B cell (primary cell): Measurements from ENCODE around the gene SUCLG2. TPM values are rescaled to one million over a fixed set of nuclear protein-coding genes. Genes with fewer than 3 reads are reported as not detected.

Source experiments
- ATAC-seq: fragments of 200-7000 bp; cut with Tn5 transposase; one replicate; pipeline ENCODE4 v1.10.0; 2021; ENCODE audit warnings: low read depth, mild to moderate bottlenecking, moderate number of reproducible peaks, moderate library complexity
- CTCF ChIA-PET: fragments of 350-600 bp; sonication (Branson Sonifier 250); formaldehyde crosslinking; loops from one replicate; lab custom pipeline; 2021; ENCODE audit warnings: antibody characterized with exemption, inconsistent platforms; lab: Charles Lee
- POLR2A ChIA-PET: fragments of 350-600 bp; sonication (Branson Sonifier 250); formaldehyde crosslinking; loops from one replicate; lab custom pipeline; 2021; ENCODE audit warnings: antibody characterized with exemption; lab: Charles Lee
- DNase-seq: peaks from one replicate; pipeline ENCODE4 v3.0.0; 2013
- H2AFZ ChIP-seq: 2 replicates; pipeline ENCODE4 v1.6.1; 2012; ENCODE audit warnings: mild to moderate bottlenecking, low read depth, low read length; ENCODE audit not compliant: insufficient read depth, poor library complexity, severe bottlenecking
- H3K27ac ChIP-seq, 2 donors: 1 replicate in 1 of 2; 2 replicates in 1 of 2; pipeline ENCODE4 v1.5.1; 2012 to 2013; ENCODE audit warnings: low read length in 2 of 2, mild to moderate bottlenecking in 2 of 2, moderate library complexity in 1 of 2
- H3K27me3 ChIP-seq, 4 experiments: fragments of 200-600 bp in 1 of 4; sonication (generic) in 1 of 4; replicated peaks in 1 of 4; 1 replicate in 2 of 4; 2 replicates in 2 of 4; pipeline versions ENCODE4 v1.6.1 to v1.7.0; 2013 to 2016; ENCODE audit warnings: low read length in 3 of 4, mild to moderate bottlenecking in 2 of 4, mixed read lengths in 1 of 4, moderate library complexity in 1 of 4; ENCODE audit not compliant: insufficient read depth in 4 of 4, control insufficient read depth in 3 of 4; ENCODE audit errors: control extremely low read depth in 1 of 4
- H3K36me3 ChIP-seq, 2 experiments: replicated peaks in 1 of 2; 1 replicate in 1 of 2; 2 replicates in 1 of 2; pipeline versions ENCODE4 v1.6.1 to v1.7.1; 2013; ENCODE audit warnings: low read length in 1 of 2; ENCODE audit not compliant: insufficient read depth in 2 of 2, control insufficient read depth in 1 of 2; ENCODE audit errors: control extremely low read depth in 1 of 2, extremely low read depth in 1 of 2
- H3K4me1 ChIP-seq, 2 donors: fragments of 200-600 bp in 1 of 2; sonication (generic) in 1 of 2; 1 replicate in 1 of 2; 2 replicates in 1 of 2; pipeline versions ENCODE4 v1.5.1 to v1.6.1; 2013 to 2017; ENCODE audit warnings: low read length in 2 of 2; ENCODE audit not compliant: control insufficient read depth in 2 of 2, insufficient read depth in 2 of 2
- H3K4me2 ChIP-seq: replicated peaks from 2 replicates; pipeline ENCODE3; 2012; ENCODE audit warnings: mild to moderate bottlenecking, low read depth, low read length; ENCODE audit not compliant: poor library complexity, severe bottlenecking
- H3K4me3 ChIP-seq, 5 experiments: fragments of 200-600 bp in 1 of 5; sonication (generic) in 1 of 5; 1 replicate in 3 of 5; 2 replicates in 2 of 5; pipeline versions ENCODE4 v1.5.1 to v1.7.0; 2011 to 2016; ENCODE audit warnings: low read length in 4 of 5, mild to moderate bottlenecking in 4 of 5, low read depth in 2 of 5, control low read depth in 1 of 5, moderate library complexity in 1 of 5; ENCODE audit not compliant: insufficient read depth in 1 of 5; ENCODE audit errors: control extremely low read depth in 1 of 5, extremely low read depth in 1 of 5
- H3K79me2 ChIP-seq: fragments of 200-600 bp; sonication (generic); one replicate; pipeline ENCODE4 v1.6.0; 2016; ENCODE audit warnings: low read length; ENCODE audit not compliant: control insufficient read depth, insufficient read depth
- H3K9ac ChIP-seq: fragments of 200-600 bp; sonication (generic); 2 replicates; pipeline ENCODE4 v1.6.1; 2017; ENCODE audit warnings: mild to moderate bottlenecking, low read length, moderate library complexity
- H3K9me3 ChIP-seq, 3 donors: one replicate each; pipeline versions ENCODE4 v1.6.1 to v1.7.1; 2013; ENCODE audit warnings: low read length in 2 of 3; ENCODE audit not compliant: control insufficient read depth in 2 of 3, insufficient read depth in 1 of 3; ENCODE audit errors: control extremely low read depth in 1 of 3
- H4K20me1 ChIP-seq: 2 replicates; pipeline ENCODE4 v1.6.0; 2012; ENCODE audit warnings: mild to moderate bottlenecking, low read length; ENCODE audit not compliant: insufficient read depth, control insufficient read depth, poor library complexity, severe bottlenecking
- H3K27ac Mint-ChIP-seq: one replicate; pipeline ENCODE4 v1.8.0; 2021; ENCODE audit warnings: mixed read lengths
- H3K27me3 Mint-ChIP-seq: one replicate; pipeline ENCODE4 v1.8.0; 2021; ENCODE audit warnings: mixed read lengths
- H3K4me1 Mint-ChIP-seq: one replicate; pipeline ENCODE4 v1.8.0; 2021; ENCODE audit warnings: mixed read lengths
- H3K4me3 Mint-ChIP-seq: one replicate; pipeline ENCODE4 v1.8.0; 2021; ENCODE audit warnings: mixed read lengths
- H3K9me3 Mint-ChIP-seq: one replicate; pipeline ENCODE4 v1.8.0; 2022; ENCODE audit warnings: mixed read lengths; ENCODE audit not compliant: insufficient read depth
- CTCF ChIP-seq: fragments of 200-600 bp; IDR thresholded peaks from one replicate; pipeline ENCODE4 v1.8.0; 2022; ENCODE audit warnings: antibody characterized with exemption, mild to moderate bottlenecking
- EZH2 ChIP-seq: IDR thresholded peaks from 2 replicates; pipeline ENCODE4 v1.6.1; 2012; ENCODE audit warnings: borderline replicate concordance, low read depth, mild to moderate bottlenecking, moderate library complexity, low read length; ENCODE audit not compliant: insufficient read depth, poor library complexity, severe bottlenecking
- WGBS: methylation state at CpG from one replicate; pipeline ENCODE4 v1.1.5; 2013; ENCODE audit warnings: missing lambda C conversion rate; ENCODE audit not compliant: insufficient coverage; 5-methylcytosine and 5-hydroxymethylcytosine counted together
- intact Hi-C: fragments of 100-400 bp; cut with micrococcal nuclease; formaldehyde crosslinking; loops from one replicate; pipeline ENCODE4 v1.10.0; 2022
- polyA plus RNA-seq: library from polyadenylated mRNA; depleted of rRNA; stranded (reverse); fragments of >200 nt; gene quantifications from 2 replicates; pipeline ENCODE4 v1.2.3, GENCODE V29; 2012
- total RNA-seq, 2 donors: library from RNA; stranded (reverse); fragments of 120-200 nt in 1 of 2; gene quantifications; 1 replicate in 1 of 2; 2 replicates in 1 of 2; pipeline versions ENCODE4 v1.2.3 to v1.2.4, GENCODE V29; 2013 to 2022

Gene SUCLG2
- total and polyA plus RNA-seq, 2 donors (not counting 1 experiment from before 2014, with no cell fraction given): 9.1 to 35.8 TPM

GRCh38 chr3:67531181-67532101 lies 123.0 kb downstream of the SUCLG2 start:
- intact Hi-C loops: no loop called here
- no peak overlapping the region for H3K9ac ChIP-seq
- DNase-seq: no peak
- H3K4me3 ChIP-seq: no peak overlapping the region
- ChIA-PET POLR2A (no interaction called here), CTCF (no interaction called here)
- H3K79me2 ChIP-seq: no peaks in the 10 kb centered on the region
- WGBS: 94% methylated on average over 3 of the region's 6 CpGs
- no peak for TF ChIP-seq CTCF
- no peak for TF ChIP-seq EZH2
- H3K4me3 Mint-ChIP-seq: no peak overlapping the region
- H3K27ac Mint-ChIP-seq: no peak overlapping the region
- no peaks in the 10 kb centered on the region for H3K9me3 Mint-ChIP-seq
- H3K27ac ChIP-seq: no peak overlapping the region
- H3K27me3 Mint-ChIP-seq: no peaks in the 10 kb centered on the region
- no peaks in the 10 kb centered on the region for H3K4me1 ChIP-seq
- H4K20me1 ChIP-seq: peaks cover 5% of the 10 kb centered on the region
- H3K9me3 ChIP-seq: no peaks in the 10 kb centered on the region
- H3K4me1 Mint-ChIP-seq: peaks cover 17% of the 10 kb centered on the region
- peaks cover 2 to 25% of the 10 kb centered on the region in 2 experiments for H3K36me3 ChIP-seq
- H3K4me2 ChIP-seq: no peak overlapping the region
- H2AFZ ChIP-seq: no peak overlapping the region
- ATAC-seq: no peak
- H3K27me3 ChIP-seq: no peaks in the 10 kb centered on the region

GRCh38 chr3:67529915-67530314 lies 124.5 kb downstream of the SUCLG2 start:
- Histone ChIP-seq H3K9me3 (no peaks in the 10 kb centered on the region), H2AFZ (no peak overlapping the region), H3K79me2 (no peaks in the 10 kb centered on the region), H3K4me1 (no peaks in the 10 kb centered on the region), H3K4me2 (no peak overlapping the region), H3K27ac (no peak overlapping the region), H3K9ac (no peak overlapping the region), H3K27me3 (no peaks in the 10 kb centered on the region), H3K4me3 (no peak overlapping the region), H3K36me3 (peaks cover 2 to 31% of the 10 kb centered on the region in 2 experiments), H4K20me1 (peaks cover 5% of the 10 kb centered on the region)
- Mint-ChIP-seq H3K27ac (no peak overlapping the region), H3K9me3 (no peaks in the 10 kb centered on the region), H3K27me3 (no peaks in the 10 kb centered on the region), H3K4me3 (no peak overlapping the region), H3K4me1 (peaks cover 5% of the 10 kb centered on the region)
- ChIA-PET CTCF (interaction anchor here (1.3 kb wide), 1 partner anchor 260 kb away, joined by 3 read pairs; no protein-coding TSS in a partner anchor), POLR2A (no interaction called here)
- no peak for TF ChIP-seq CTCF
- no peak for TF ChIP-seq EZH2
- WGBS: no CpG with 5 or more reads among the region's 1 CpG
- intact Hi-C loops: no loop called here
- no peak for ATAC-seq
- DNase-seq: no peak
